ENCODE results near the gene DNAJC1. TPM values are rescaled to one million over a fixed set of nuclear protein-coding genes. Genes with fewer than 3 reads are reported as not detected.

DNAJC1 gene
- total and polyA plus RNA-seq, 2 of the 4 experiments (the other 2 are of a cell fraction): 12.7 to 13.3 TPM

DNA sequence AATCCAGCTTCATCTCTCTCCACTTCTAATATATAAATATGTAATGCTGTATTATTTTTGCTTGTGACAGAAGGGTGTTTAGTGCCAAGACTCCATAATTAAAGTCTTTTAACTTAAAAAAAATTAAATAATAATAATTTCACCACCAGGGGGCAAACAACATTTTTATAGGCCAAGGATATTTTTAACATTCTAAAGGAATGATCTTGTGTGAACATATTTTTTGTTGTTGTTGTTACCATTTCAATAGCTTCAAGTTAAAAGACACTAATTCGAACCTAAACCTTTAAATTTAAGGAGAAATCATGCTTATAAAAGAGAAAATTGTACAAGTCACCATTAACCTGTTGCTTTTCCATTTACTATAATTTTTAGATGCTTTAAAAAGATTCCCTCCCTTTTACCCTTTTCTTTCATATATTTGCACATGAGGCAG lies 7.5 kb upstream of the DNAJC1 start:
- Histone ChIP-seq H4K5ac (ENCODE audit: low read depth, low read length) (no peak overlapping the region), H3K9ac (ENCODE audit: low read depth, low read length) (no peak overlapping the region), H4K91ac (ENCODE audit: insufficient read depth, low read depth, low read length) (no peak overlapping the region), H3K14ac (replicated peaks; ENCODE audit: low read depth, low read length) (no peak overlapping the region), H2BK120ac (ENCODE audit: low read depth, low read length) (no peak overlapping the region), H2AFZ (replicated peaks; ENCODE audit: low read length, poor library complexity) (no peak overlapping the region), H3K23ac (ENCODE audit: low read depth, low read length) (no peak overlapping the region), H3K4me1 (ENCODE audit: control insufficient read depth, insufficient read depth, low read length) (no peaks in the 10 kb centered on the region), H4K8ac (ENCODE audit: low read depth in 2 of 2, low read length in 2 of 2) (no peak overlapping the region), H3K79me1 (ENCODE audit: low read depth in 1 of 2, low read length in 2 of 2) (no peaks in the 10 kb centered on the region), H2AK5ac (ENCODE audit: low read depth, low read length) (no peak overlapping the region), H3K56ac (ENCODE audit: extremely low read depth, insufficient read depth, low read length) (no peak overlapping the region), H3K27ac (ENCODE audit: insufficient read depth, low read length) (no peak overlapping the region), H3K36me3 (ENCODE audit: control insufficient read depth, insufficient read depth, low read length) (no peaks in the 10 kb centered on the region), H2AK9ac (replicated peaks; ENCODE audit: low read depth, low read length, poor library complexity) (no peak overlapping the region), H3K18ac (ENCODE audit: low read depth, low read length) (no peak overlapping the region), H3K4me3 (ENCODE audit: insufficient read depth, low read depth, low read length) (no peak overlapping the region), H4K20me1 (ENCODE audit: insufficient read depth, low read length) (no peaks in the 10 kb centered on the region), H3K4me2 (ENCODE audit: low read depth, low read length) (no peak overlapping the region), H3K9me3 (ENCODE audit: control insufficient read depth, insufficient read depth, low read length) (no peaks in the 10 kb centered on the region), H2BK20ac (ENCODE audit: low read depth, low read length) (no peak overlapping the region), H2BK15ac (ENCODE audit: low read depth, low read length) (no peak overlapping the region), H2BK5ac (ENCODE audit: low read depth, low read length, poor library complexity, severe bottlenecking) (no peak overlapping the region), H3K4ac (ENCODE audit: low read depth, low read length) (no peak overlapping the region), H3K27me3 (ENCODE audit: control insufficient read depth, insufficient read depth, low read length) (no peaks in the 10 kb centered on the region; the same call in 1 of the 2 replicates), H3K9me1 (ENCODE audit: insufficient read depth, low read length) (no peaks in the 10 kb centered on the region)
- BruUV-seq (replicated peaks): no TSS peak
- in situ Hi-C loops (cut with MboI; ENCODE audit: low sequenced_read_pairs) (loop anchor here (25.0 kb wide), 2 partner anchors 401 to 551 kb away; no protein-coding TSS in a partner anchor), intact Hi-C loops (cut with micrococcal nuclease) (loop anchor here (1.0 to 5.0 kb wide), 2 partner anchors 411 to 978 kb away; no protein-coding TSS in a partner anchor), dilution Hi-C loops (cut with HindIII; ENCODE audit: low sequenced_read_pairs, unreplicated experiment) (no loop called here)
- no CpG with 5 or more reads among the region's 1 CpG for WGBS, 2 experiments (ENCODE audit: extremely low coverage in 2 of 2, insufficient read length in 1 of 2)
- ATAC-seq (ENCODE audit: low read depth): peak; percentile 46; the same call in 1 of the 2 replicates
- ChIA-PET POLR2A (ENCODE audit: unreplicated experiment) (no interaction called here), CTCF (interaction anchor here (0.6 to 0.8 kb wide), 2 partner anchors 15 to 894 kb away, joined by 3 to 4 read pairs; no protein-coding TSS in a partner anchor)
- DNase-seq: peak; percentile 4
- TF ChIP-seq CEBPB (IDR thresholded peaks at IDR 0.05; ENCODE audit: low read depth, low read length) (no peak), MAFK (IDR thresholded peaks at IDR 0.05; ENCODE audit: low read depth, low read length) (no peak), RAD21 (IDR thresholded peaks at IDR 0.05; ENCODE audit: low read length) (peak; percentile 28; the same call in 1 of the 2 replicates), SMC3 (IDR thresholded peaks at IDR 0.05; ENCODE audit: low read depth, low read length) (peak; percentile 33; the same call in 1 of the 2 replicates), BHLHE40 (IDR thresholded peaks at IDR 0.05; ENCODE audit: low read depth, low read length) (no peak)
- TF ChIP-seq, protein P1, sequence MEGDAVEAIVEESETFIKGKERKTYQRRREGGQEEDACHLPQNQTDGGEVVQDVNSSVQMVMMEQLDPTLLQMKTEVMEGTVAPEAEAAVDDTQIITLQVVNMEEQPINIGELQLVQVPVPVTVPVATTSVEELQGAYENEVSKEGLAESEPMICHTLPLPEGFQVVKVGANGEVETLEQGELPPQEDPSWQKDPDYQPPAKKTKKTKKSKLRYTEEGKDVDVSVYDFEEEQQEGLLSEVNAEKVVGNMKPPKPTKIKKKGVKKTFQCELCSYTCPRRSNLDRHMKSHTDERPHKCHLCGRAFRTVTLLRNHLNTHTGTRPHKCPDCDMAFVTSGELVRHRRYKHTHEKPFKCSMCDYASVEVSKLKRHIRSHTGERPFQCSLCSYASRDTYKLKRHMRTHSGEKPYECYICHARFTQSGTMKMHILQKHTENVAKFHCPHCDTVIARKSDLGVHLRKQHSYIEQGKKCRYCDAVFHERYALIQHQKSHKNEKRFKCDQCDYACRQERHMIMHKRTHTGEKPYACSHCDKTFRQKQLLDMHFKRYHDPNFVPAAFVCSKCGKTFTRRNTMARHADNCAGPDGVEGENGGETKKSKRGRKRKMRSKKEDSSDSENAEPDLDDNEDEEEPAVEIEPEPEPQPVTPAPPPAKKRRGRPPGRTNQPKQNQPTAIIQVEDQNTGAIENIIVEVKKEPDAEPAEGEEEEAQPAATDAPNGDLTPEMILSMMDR (conservative IDR thresholded peaks at IDR 0.05; ENCODE audit: low read depth, low read length): peak; percentile 48

Measured in IMR-90 (cell line).